Measurements from ENCODE around the gene UMOD.

GRCh38 chr16:20317117-20317516 is 35.4 kb downstream of the UMOD start:
- TF ChIP-seq CTCF (IDR thresholded peaks at IDR 0.05; ENCODE audit: insufficient read depth, low read length, poor library complexity, severe bottlenecking) (no peak), EZH2phosphoT487 (conservative IDR thresholded peaks at IDR 0.05; ENCODE audit: low read length) (no peak)

Data from SU-DHL-6 (cell line).